HG03520 (cell line): ENCODE results near the gene CHRNE.
"Not testable (repeated sequence)": the region's sequence is repeated elsewhere in the genome, so short reads cannot be mapped to it uniquely, and the experiment has no call there.

Experiments
- ATAC-seq: cut with Tn5 transposase; IDR thresholded peaks from one replicate; pipeline ENCODE4 v1.9.1; 2021; ENCODE audit warnings: mild to moderate bottlenecking, moderate library complexity; ENCODE audit not compliant: unreplicated experiment

CHRNE gene

GRCh38 chr17:4939796-4940554, 37.1 kb upstream of the CHRNE start, which contains the start of the genes RNF167 and SLC25A11:
Gene RNF167 (plus strand): TSS chr17:4940268. CDS start chr17:4940910, 642 bp downstream.
Gene SLC25A11 (minus strand): TSS chr17:4940046. CDS start chr17:4939910, 136 bp downstream.
- peak; percentile 72 for ATAC-seq

GRCh38 chr17:4939546-4939795, 36.6 kb upstream of the CHRNE start:
- ATAC-seq = peak; percentile 5

GRCh38 chr17:4938688-4939545, 36.0 kb upstream of the CHRNE start:
- no peak for ATAC-seq

- ATAC-seq = no peak
These were observed 35.2 kb upstream of the CHRNE start for GRCh38 chr17:4938069-4938491.

- ATAC-seq = no peak
These were observed 34.7 kb upstream of the CHRNE start for GRCh38 chr17:4937553-4937952.

GRCh38 chr17:4936436-4936835, 33.5 kb upstream of the CHRNE start:
- ATAC-seq = no peak

- ATAC-seq = no peak
These were observed 32.8 kb upstream of the CHRNE start for GRCh38 chr17:4935650-4936049.

- no peak for ATAC-seq
These were observed 31.5 kb upstream of the CHRNE start for GRCh38 chr17:4934173-4934979.

- no peak for ATAC-seq
These were observed 30.7 kb upstream of the CHRNE start for GRCh38 chr17:4933646-4934045.

GRCh38 chr17:4932756-4933155, 29.9 kb upstream of the CHRNE start:
- no peak for ATAC-seq

- no peak for ATAC-seq
These were observed 29.1 kb upstream of the CHRNE start, which contains the start of gene GP1BA for GRCh38 chr17:4931963-4932362. Gene GP1BA (plus strand): TSS chr17:4932277. CDS start chr17:4932605, 328 bp downstream.

- ATAC-seq = no peak
These were observed 26.0 kb upstream of the CHRNE start for GRCh38 chr17:4928881-4929280.

- ATAC-seq = not testable (repeated sequence)
These were observed 23.9 kb upstream of the CHRNE start for GRCh38 chr17:4926577-4927335.

- ATAC-seq = no peak
These were observed 18.4 kb upstream of the CHRNE start for GRCh38 chr17:4921320-4921719.

GRCh38 chr17:4920351-4921048, 17.6 kb upstream of the CHRNE start:
- ATAC-seq = no peak

GRCh38 chr17:4919511-4920047, 16.7 kb upstream of the CHRNE start:
- ATAC-seq = no peak

- not testable (repeated sequence) for ATAC-seq
These were observed 11.7 kb upstream of the CHRNE start for GRCh38 chr17:4914551-4914950.

GRCh38 chr17:4913994-4914393, 11.1 kb upstream of the CHRNE start:
- no peak for ATAC-seq

- ATAC-seq = no peak
These were observed 6.0 kb upstream of the CHRNE start for GRCh38 chr17:4908711-4909496.
